ENCODE measurements around the gene TYMS. TPM values are rescaled to one million over a fixed set of nuclear protein-coding genes. Genes with fewer than 3 reads are reported as not detected.

The TYMS gene
- total RNA-seq, 2 experiments from 2014 or later, result 90.7 to 196 TPM

GRCh38 chr18:677145-677544 is 19.7 kb downstream of the TYMS start:
- TF ChIP-seq EZH2phosphoT487 (IDR thresholded peaks at IDR 0.05; ENCODE audit: borderline replicate concordance, low read depth, low read length) (no peak), CTCF (conservative IDR thresholded peaks at IDR 0.05; ENCODE audit: low read length) (no peak)
- intact Hi-C loops (cut with micrococcal nuclease; ENCODE audit: unreplicated experiment), result no loop called here
- Histone ChIP-seq H3K4me3 (ENCODE audit: low read depth, low read length, poor library complexity, severe bottlenecking) (no peak overlapping the region), H3K36me3 (ENCODE audit: insufficient read depth, low read length) (peaks cover 68% of the 10 kb centered on the region), H3K4me1 (ENCODE audit: insufficient read depth, low read length, poor library complexity, severe bottlenecking) (no peaks in the 10 kb centered on the region), H3K79me2 (ENCODE audit: insufficient read depth, low read depth, low read length) (no peaks in the 10 kb centered on the region), H4K20me1 (ENCODE audit: insufficient read depth, low read length) (no peaks in the 10 kb centered on the region), H3K27ac (ENCODE audit: low read depth, low read length, poor library complexity, severe bottlenecking) (no peak overlapping the region), H3K4me2 (ENCODE audit: low read length) (no peak overlapping the region), H3K9me3 (ENCODE audit: low read length) (no peaks in the 10 kb centered on the region), H3K9me2 (ENCODE audit: insufficient read depth, low read length) (no peaks in the 10 kb centered on the region), H2AFZ (ENCODE audit: low read length) (no peak overlapping the region)
- ChIA-PET CTCF (ENCODE audit: unreplicated experiment) (no interaction called here), POLR2A (interaction anchor here (0.6 kb wide), 1 partner anchor 95 kb away, joined by 3 read pairs; no protein-coding TSS in a partner anchor)
- no TSS peak for BruUV-seq (replicated peaks)
- no peak for DNase-seq (ENCODE audit: low spot score)

- no peak overlapping the region for H3K4me2 ChIP-seq (ENCODE audit: low read length)
- DNase-seq (ENCODE audit: low spot score), result no peak
- H3K27ac ChIP-seq (ENCODE audit: low read depth, low read length, poor library complexity, severe bottlenecking), result no peak overlapping the region
- TF ChIP-seq EZH2phosphoT487 (IDR thresholded peaks at IDR 0.05; ENCODE audit: borderline replicate concordance, low read depth, low read length) (no peak), CTCF (conservative IDR thresholded peaks at IDR 0.05; ENCODE audit: low read length) (no peak)
- peaks cover 60% of the 10 kb centered on the region for H3K36me3 ChIP-seq (ENCODE audit: insufficient read depth, low read length)
- H2AFZ ChIP-seq (ENCODE audit: low read length), result no peak overlapping the region
- no TSS peak for BruUV-seq (replicated peaks)
- ChIA-PET CTCF (ENCODE audit: unreplicated experiment) (no interaction called here), POLR2A (interaction anchor here (0.6 kb wide), 1 partner anchor 94 kb away, joined by 3 read pairs; no protein-coding TSS in a partner anchor)
- no peaks in the 10 kb centered on the region for H3K9me2 ChIP-seq (ENCODE audit: insufficient read depth, low read length)
- H3K79me2 ChIP-seq (ENCODE audit: insufficient read depth, low read depth, low read length), result no peaks in the 10 kb centered on the region
- H3K4me3 ChIP-seq (ENCODE audit: low read depth, low read length, poor library complexity, severe bottlenecking), result no peak overlapping the region
- H3K9me3 ChIP-seq (ENCODE audit: low read length), result no peaks in the 10 kb centered on the region
- no peaks in the 10 kb centered on the region for H4K20me1 ChIP-seq (ENCODE audit: insufficient read depth, low read length)
- intact Hi-C loops (cut with micrococcal nuclease; ENCODE audit: unreplicated experiment), result no loop called here
- H3K4me1 ChIP-seq (ENCODE audit: insufficient read depth, low read length, poor library complexity, severe bottlenecking), result no peaks in the 10 kb centered on the region
Measured at GRCh38 chr18:677951-678381, 20.5 kb downstream of the TYMS start.

GRCh38 chr18:678482-679182 is 21.2 kb downstream of the TYMS start:
- Histone ChIP-seq H3K27ac (ENCODE audit: low read depth, low read length, poor library complexity, severe bottlenecking) (no peak overlapping the region), H4K20me1 (ENCODE audit: insufficient read depth, low read length) (no peaks in the 10 kb centered on the region), H3K4me1 (ENCODE audit: insufficient read depth, low read length, poor library complexity, severe bottlenecking) (no peaks in the 10 kb centered on the region), H3K9me2 (ENCODE audit: insufficient read depth, low read length) (no peaks in the 10 kb centered on the region), H3K79me2 (ENCODE audit: insufficient read depth, low read depth, low read length) (no peaks in the 10 kb centered on the region), H3K36me3 (ENCODE audit: insufficient read depth, low read length) (peaks cover 54% of the 10 kb centered on the region), H3K9me3 (ENCODE audit: low read length) (no peaks in the 10 kb centered on the region), H3K4me2 (ENCODE audit: low read length) (no peak overlapping the region), H2AFZ (ENCODE audit: low read length) (no peak overlapping the region), H3K4me3 (ENCODE audit: low read depth, low read length, poor library complexity, severe bottlenecking) (no peak overlapping the region)
- no TSS peak for BruUV-seq (replicated peaks)
- DNase-seq (ENCODE audit: low spot score), result no peak
- no peak for TF ChIP-seq CTCF (conservative IDR thresholded peaks at IDR 0.05; ENCODE audit: low read length)
- no peak for TF ChIP-seq EZH2phosphoT487 (IDR thresholded peaks at IDR 0.05; ENCODE audit: borderline replicate concordance, low read depth, low read length)
- ChIA-PET CTCF (ENCODE audit: unreplicated experiment) (no interaction called here), POLR2A (no interaction called here)
- intact Hi-C loops (cut with micrococcal nuclease; ENCODE audit: unreplicated experiment), result no loop called here

Data from OCI-LY7 (cell line).